T-helper 17 cell (primary cell): ENCODE results near the gene OBP2A. TPM values are rescaled to one million over a fixed set of nuclear protein-coding genes. Genes with fewer than 3 reads are reported as not detected.

Experiments used
- ATAC-seq: fragments of 150-1000 bp; cut with Tn5 transposase; 2 replicates; pipeline ENCODE4 v1.10.0; 2021; ENCODE audit warnings: mild to moderate bottlenecking, moderate library complexity
- DNase-seq, 3 donors: peaks; one replicate each; pipeline versions ENCODE4 v3.0.0 to v3.0.0-alpha.2; 2020 to 2021
- H3K9me3 ChIP-seq: one replicate; pipeline ENCODE4 v1.7.0; 2013; ENCODE audit warnings: low read length, mild to moderate bottlenecking; ENCODE audit not compliant: control insufficient read depth, poor library complexity, severe bottlenecking
- H3K27ac Mint-ChIP-seq: one replicate; pipeline ENCODE4 v1.8.0; 2022; ENCODE audit warnings: mild to moderate bottlenecking, moderate library complexity, mixed read lengths
- H3K27me3 Mint-ChIP-seq: one replicate; pipeline ENCODE4 v1.8.0; 2022; ENCODE audit warnings: mixed read lengths
- H3K36me3 Mint-ChIP-seq: one replicate; pipeline ENCODE4 v1.8.0; 2022; ENCODE audit warnings: low read depth, mixed read lengths
- H3K4me1 Mint-ChIP-seq: one replicate; pipeline ENCODE4 v1.8.0; 2022; ENCODE audit warnings: mild to moderate bottlenecking, mixed read lengths
- H3K4me3 Mint-ChIP-seq: one replicate; pipeline ENCODE4 v1.8.0; 2022; ENCODE audit warnings: mild to moderate bottlenecking, moderate library complexity, mixed read lengths
- total RNA-seq, 4 donors: library from RNA in 2 of 4; stranded (reverse) in 2 of 4; gene quantifications; one replicate each; pipeline ENCODE4 v1.2.3 and lab custom pipeline; 2022 to 2026

OBP2A gene
- total RNA-seq, 2 donors from 2014 or later, result not detected

DNA sequence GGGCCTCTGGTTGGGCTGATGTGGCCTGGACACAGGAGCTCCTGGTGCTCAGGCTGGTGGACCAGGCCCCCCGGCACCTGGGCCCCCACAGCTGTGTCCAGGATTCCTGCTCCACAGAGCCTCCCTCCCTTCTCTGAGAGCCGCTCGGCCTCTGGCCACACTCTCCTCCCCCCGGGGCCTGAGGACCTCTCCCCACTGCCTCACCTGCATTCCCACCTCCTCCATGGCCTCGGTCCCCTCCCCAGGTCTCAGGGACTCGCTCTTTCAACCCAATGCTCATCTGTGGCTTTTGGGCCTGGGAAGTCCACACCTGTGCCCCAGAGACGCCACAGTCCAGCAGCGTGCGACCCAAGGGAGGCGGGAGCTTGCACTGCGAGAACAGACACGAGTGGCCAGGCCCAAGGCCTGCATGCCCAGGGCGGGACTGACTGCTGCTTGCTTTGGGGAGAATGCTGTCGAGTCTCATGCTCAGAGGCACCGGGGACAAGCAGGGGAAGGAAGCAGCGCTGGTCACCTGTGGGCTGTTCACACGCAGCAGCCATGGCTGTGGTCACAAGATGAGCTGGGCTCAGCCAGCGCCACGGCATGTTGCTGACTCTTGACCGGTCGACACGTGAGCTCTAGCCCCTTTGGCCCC, 30.2 kb downstream of the OBP2A start:
- ATAC-seq (no peak), DNase-seq (no peak)
- Mint-ChIP-seq H3K4me1 (no peaks in the 10 kb centered on the region), H3K27me3 (no peaks in the 10 kb centered on the region), H3K36me3 (no peaks in the 10 kb centered on the region), H3K27ac (no peak overlapping the region), H3K4me3 (no peak overlapping the region)
- H3K9me3 ChIP-seq, result no peaks in the 10 kb centered on the region

- no peak for DNase-seq
- no peaks in the 10 kb centered on the region for H3K27me3 Mint-ChIP-seq
- no peaks in the 10 kb centered on the region for H3K36me3 Mint-ChIP-seq
- ATAC-seq, result no peak
- H3K4me1 Mint-ChIP-seq, result no peaks in the 10 kb centered on the region
- H3K27ac Mint-ChIP-seq, result no peak overlapping the region
- no peak overlapping the region for H3K4me3 Mint-ChIP-seq
- no peaks in the 10 kb centered on the region for H3K9me3 ChIP-seq
Observed at GRCh38 chr9:135577256-135577655, 31.3 kb downstream of the OBP2A start.

- Mint-ChIP-seq H3K36me3 (no peaks in the 10 kb centered on the region), H3K27ac (no peak overlapping the region), H3K4me3 (no peak overlapping the region), H3K4me1 (no peaks in the 10 kb centered on the region), H3K27me3 (peaks cover 7% of the 10 kb centered on the region)
- no peaks in the 10 kb centered on the region for H3K9me3 ChIP-seq
- no peak for ATAC-seq
- DNase-seq, result no peak
Observed at GRCh38 chr9:135579356-135579755, 33.4 kb downstream of the OBP2A start.

DNA sequence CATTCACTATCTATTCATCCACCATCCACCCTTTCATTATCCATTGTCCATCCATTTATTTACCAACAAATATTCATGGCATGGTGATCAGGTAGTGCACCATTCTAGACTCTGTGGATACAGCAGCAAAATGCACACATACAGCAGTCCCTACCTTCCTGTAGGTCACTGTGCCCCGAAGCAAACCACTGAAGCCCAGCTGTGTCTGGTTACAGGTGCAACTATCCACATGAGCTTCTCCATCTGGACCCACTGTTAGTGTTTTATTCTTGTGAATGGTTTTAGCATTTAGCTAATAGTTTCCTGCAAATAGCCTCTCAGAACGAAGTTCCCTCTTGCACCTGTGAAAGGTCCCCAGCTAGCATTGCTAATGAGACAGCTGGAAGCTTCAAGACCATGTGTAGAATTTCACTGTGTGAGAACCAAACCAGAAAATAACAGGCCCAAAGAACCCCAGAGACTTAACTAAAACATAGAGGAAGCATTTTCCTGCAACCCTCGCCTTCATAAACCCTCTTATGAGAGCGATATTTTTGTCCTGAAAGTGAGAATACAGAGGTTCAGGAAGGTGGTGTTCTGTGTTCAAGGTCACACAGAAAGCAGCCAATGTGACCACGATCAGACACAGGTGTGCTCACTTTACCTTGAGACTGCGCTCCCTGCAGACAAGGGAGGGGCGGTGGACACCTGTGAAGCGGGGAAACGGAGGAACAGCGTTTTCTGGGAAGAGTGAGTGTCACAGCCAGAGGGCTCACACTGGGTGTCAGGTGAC, 34.1 kb downstream of the OBP2A start:
- DNase-seq, result no peak
- Mint-ChIP-seq H3K36me3 (no peaks in the 10 kb centered on the region), H3K4me3 (no peak overlapping the region), H3K4me1 (no peaks in the 10 kb centered on the region), H3K27ac (no peak overlapping the region), H3K27me3 (peaks cover 14% of the 10 kb centered on the region)
- no peaks in the 10 kb centered on the region for H3K9me3 ChIP-seq
- no peak for ATAC-seq

- ATAC-seq, result no peak
- no peak overlapping the region for H3K27ac Mint-ChIP-seq
- no peaks in the 10 kb centered on the region for H3K36me3 Mint-ChIP-seq
Observed at GRCh38 chr9:135580664-135581380, 34.9 kb downstream of the OBP2A start.

DNA sequence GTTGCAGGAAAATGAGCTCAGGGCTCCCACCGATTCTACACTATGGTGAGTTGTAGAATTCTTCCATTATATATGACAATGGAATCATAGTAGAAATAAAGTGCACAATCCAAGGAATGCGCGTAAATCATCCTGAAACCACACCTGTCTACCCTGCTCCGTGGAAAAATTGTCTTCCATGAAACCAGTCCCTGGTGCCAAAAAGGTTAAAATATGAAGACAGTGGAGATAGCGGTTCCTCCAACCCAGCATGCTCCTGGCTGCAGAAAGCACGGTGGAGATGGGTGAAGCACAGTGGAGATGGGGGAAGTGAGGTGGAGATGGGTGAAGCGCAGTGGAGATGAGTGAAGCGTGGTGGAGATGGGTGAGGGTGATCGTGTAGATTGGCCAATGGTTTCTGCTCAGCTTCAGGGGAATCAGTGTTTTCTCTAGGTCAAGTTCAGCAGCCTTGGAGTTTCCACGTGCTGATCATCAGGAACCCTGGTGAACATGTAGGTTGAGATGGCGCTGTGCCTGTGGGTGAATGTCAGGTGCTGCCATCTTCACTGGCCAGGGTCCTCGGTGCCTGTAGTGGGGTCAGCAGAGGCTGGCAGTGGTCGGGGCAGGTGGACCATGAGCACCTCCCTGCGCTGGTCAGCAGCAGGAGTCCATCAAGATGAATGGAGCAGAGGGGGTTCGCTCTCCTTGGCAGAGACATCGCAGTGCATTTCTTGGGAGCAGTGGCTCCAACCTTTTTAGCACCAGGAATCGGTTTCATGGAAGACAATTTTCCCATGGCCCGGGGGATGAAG, 35.9 kb downstream of the OBP2A start:
- no peak overlapping the region for H3K4me3 Mint-ChIP-seq
- H3K9me3 ChIP-seq, result no peaks in the 10 kb centered on the region
- DNase-seq, result no peak
- no peak overlapping the region for H3K27ac Mint-ChIP-seq
- no peak for ATAC-seq
- peaks cover 16% of the 10 kb centered on the region for H3K27me3 Mint-ChIP-seq
- no peaks in the 10 kb centered on the region for H3K4me1 Mint-ChIP-seq
- H3K36me3 Mint-ChIP-seq, result no peaks in the 10 kb centered on the region

More at GRCh38 chr9:135580664-135581380, 34.9 kb downstream of the OBP2A start:
- Mint-ChIP-seq H3K27me3 (peaks cover 16% of the 10 kb centered on the region), H3K4me3 (no peak overlapping the region), H3K4me1 (no peaks in the 10 kb centered on the region)
- DNase-seq, result no peak
- no peaks in the 10 kb centered on the region for H3K9me3 ChIP-seq

- ATAC-seq (no peak), DNase-seq (no peak)
- H3K4me1 Mint-ChIP-seq, result no peaks in the 10 kb centered on the region
- H3K27me3 Mint-ChIP-seq, result peaks cover 16% of the 10 kb centered on the region
- H3K9me3 ChIP-seq, result no peaks in the 10 kb centered on the region
- H3K36me3 Mint-ChIP-seq, result no peaks in the 10 kb centered on the region
- H3K4me3 Mint-ChIP-seq, result no peak overlapping the region
- no peak overlapping the region for H3K27ac Mint-ChIP-seq
Observed at GRCh38 chr9:135582541-135582940, 36.6 kb downstream of the OBP2A start.

GRCh38 chr9:135582966-135583687, 37.2 kb downstream of the OBP2A start:
- Mint-ChIP-seq H3K27ac (no peak overlapping the region), H3K4me1 (no peaks in the 10 kb centered on the region), H3K27me3 (peaks cover 16% of the 10 kb centered on the region), H3K36me3 (no peaks in the 10 kb centered on the region), H3K4me3 (no peak overlapping the region)
- ATAC-seq, result no peak
- DNase-seq, result no peak
- H3K9me3 ChIP-seq, result no peaks in the 10 kb centered on the region

DNA sequence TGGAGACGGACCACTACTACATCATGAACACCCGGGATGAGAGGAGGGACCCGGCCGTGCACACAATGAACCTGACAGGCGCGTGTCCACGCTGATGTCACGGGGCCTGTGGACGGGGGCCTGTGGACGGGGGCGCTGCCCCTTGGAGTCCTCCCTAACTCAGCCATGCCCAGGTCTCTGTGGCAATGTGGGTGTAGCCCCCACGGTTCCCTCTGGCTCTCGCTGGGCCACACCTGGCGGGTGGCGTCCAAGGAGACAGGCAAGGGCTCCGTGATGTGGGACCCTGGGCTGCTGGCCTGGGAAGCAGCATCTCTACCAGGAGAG, 37.7 kb downstream of the OBP2A start:
- H3K36me3 Mint-ChIP-seq, result no peaks in the 10 kb centered on the region
- no peak overlapping the region for H3K27ac Mint-ChIP-seq
- H3K27me3 Mint-ChIP-seq, result peaks cover 16% of the 10 kb centered on the region
- H3K9me3 ChIP-seq, result no peaks in the 10 kb centered on the region
- H3K4me1 Mint-ChIP-seq, result no peaks in the 10 kb centered on the region
- ATAC-seq (no peak), DNase-seq (no peak)
- no peak overlapping the region for H3K4me3 Mint-ChIP-seq

GRCh38 chr9:135584371-135584770, 38.4 kb downstream of the OBP2A start:
- Mint-ChIP-seq H3K36me3 (no peaks in the 10 kb centered on the region), H3K4me3 (no peak overlapping the region), H3K27ac (no peak overlapping the region), H3K27me3 (peaks cover 17% of the 10 kb centered on the region), H3K4me1 (no peaks in the 10 kb centered on the region)
- H3K9me3 ChIP-seq, result no peaks in the 10 kb centered on the region
- DNase-seq, result no peak
- no peak for ATAC-seq

GRCh38 chr9:135584934-135585333, 39.0 kb downstream of the OBP2A start:
- peaks cover 22% of the 10 kb centered on the region for H3K27me3 Mint-ChIP-seq
- no peaks in the 10 kb centered on the region for H3K9me3 ChIP-seq
- ATAC-seq (no peak), DNase-seq (no peak)
- H3K4me3 Mint-ChIP-seq, result no peak overlapping the region
- peaks cover 2% of the 10 kb centered on the region for H3K4me1 Mint-ChIP-seq
- H3K36me3 Mint-ChIP-seq, result peaks cover 2% of the 10 kb centered on the region
- no peak overlapping the region for H3K27ac Mint-ChIP-seq

GRCh38 chr9:135586601-135587109, 40.7 kb downstream of the OBP2A start:
- H3K4me3 Mint-ChIP-seq, result no peak overlapping the region

More at GRCh38 chr9:135586601-135587109, 40.7 kb downstream of the OBP2A start:
- Mint-ChIP-seq H3K27ac (no peak overlapping the region), H3K4me1 (peaks cover 2% of the 10 kb centered on the region), H3K27me3 (peaks cover 30% of the 10 kb centered on the region), H3K36me3 (peaks cover 4% of the 10 kb centered on the region)
- ATAC-seq, result no peak
- DNase-seq, result no peak
- no peaks in the 10 kb centered on the region for H3K9me3 ChIP-seq
